ENCODE measurements around the gene RTRAF.

- TF ChIP-seq BRCA1 (IDR thresholded peaks at IDR 0.05; ENCODE audit: low read depth, low read length), result no peak
- TF ChIP-seq CTCF (IDR thresholded peaks at IDR 0.05; ENCODE audit: control extremely low read depth in 1 of 3, insufficient read depth in 1 of 3, low read depth in 1 of 3, low read length in 3 of 3), result no peak
- no peak for TF ChIP-seq SIX5 (IDR thresholded peaks at IDR 0.05; ENCODE audit: low read depth, low read length)
- TF ChIP-seq NRF1 (IDR thresholded peaks at IDR 0.05; ENCODE audit: low read depth, low read length), result no peak
- no peak for TF ChIP-seq CHD2 (IDR thresholded peaks at IDR 0.05; ENCODE audit: low read length)
- TF ChIP-seq SRF (IDR thresholded peaks at IDR 0.05; ENCODE audit: low read depth, low read length), result no peak
These were observed 40.5 kb downstream of the RTRAF start for GRCh38 chr14:52029881-52030280.

Measured in H1 (cell line).